ENCODE data around the gene CSTB. TPM values are rescaled to one million over a fixed set of nuclear protein-coding genes. Genes with fewer than 3 reads are reported as not detected.

CSTB gene
- total RNA-seq, 2 donors from 2014 or later = 13.3 to 34.7 TPM

- 47% methylated on average over 15 of the region's 15 CpGs for WGBS
- no peaks in the 10 kb centered on the region for H3K9me3 ChIP-seq
- DNase-seq (ENCODE audit: low spot score) = no peak
- no peaks in the 10 kb centered on the region for H3K27me3 ChIP-seq (replicated peaks; ENCODE audit: insufficient read depth)
- TF ChIP-seq POLR2A (IDR thresholded peaks at IDR 0.05) (no peak), POLR2AphosphoS5 (IDR thresholded peaks at IDR 0.05) (no peak), CTCF (IDR thresholded peaks at IDR 0.05) (no peak)
- peaks cover 17% of the 10 kb centered on the region for H3K4me1 ChIP-seq (replicated peaks)
- H3K4me3 ChIP-seq = no peak overlapping the region
- intact Hi-C loops (cut with DNase I) = no loop called here
- H3K36me3 ChIP-seq = no peaks in the 10 kb centered on the region
- peak overlapping the region; percentile 68 to 75 for H3K27ac ChIP-seq
These were observed 42.5 kb downstream of the CSTB start for GRCh38 chr21:43733529-43734071.

DNA sequence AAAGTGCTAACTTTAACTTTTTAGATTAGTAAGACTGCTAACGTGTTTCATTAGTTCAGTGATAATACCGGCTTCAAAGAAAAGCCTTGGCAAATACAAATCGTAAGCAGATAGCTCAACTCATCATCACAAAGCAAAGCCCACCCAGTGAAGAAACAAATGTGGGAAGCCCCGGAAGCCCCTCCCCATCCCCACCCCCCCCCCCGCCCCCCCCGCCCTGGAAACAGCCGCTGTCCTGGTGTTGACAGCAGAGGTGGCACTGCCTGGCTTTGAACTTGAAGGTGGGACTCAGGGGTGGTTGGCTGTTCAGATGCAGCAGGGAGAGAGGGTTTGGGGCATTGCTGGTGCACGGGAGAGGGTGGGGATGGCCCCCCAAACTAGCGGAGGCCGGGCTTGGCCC, 43.0 kb downstream of the CSTB start:
- no peak overlapping the region for H3K4me3 ChIP-seq
- DNase-seq (ENCODE audit: low spot score) = no peak
- WGBS = 47% methylated on average over 10 of the region's 10 CpGs
- intact Hi-C loops (cut with DNase I) = no loop called here
- H3K27ac ChIP-seq = no peak overlapping the region
- no peaks in the 10 kb centered on the region for H3K9me3 ChIP-seq
- peaks cover 22% of the 10 kb centered on the region for H3K4me1 ChIP-seq (replicated peaks)
- TF ChIP-seq POLR2A (IDR thresholded peaks at IDR 0.05) (no peak), POLR2AphosphoS5 (IDR thresholded peaks at IDR 0.05) (no peak), CTCF (IDR thresholded peaks at IDR 0.05) (no peak)
- H3K27me3 ChIP-seq (replicated peaks; ENCODE audit: insufficient read depth) = no peaks in the 10 kb centered on the region
- no peaks in the 10 kb centered on the region for H3K36me3 ChIP-seq

GRCh38 chr21:43731891-43732711, 44.0 kb downstream of the CSTB start:
- H3K4me3 ChIP-seq = no peak overlapping the region
- peaks cover 32% of the 10 kb centered on the region for H3K4me1 ChIP-seq (replicated peaks)
- H3K27me3 ChIP-seq (replicated peaks; ENCODE audit: insufficient read depth) = no peaks in the 10 kb centered on the region
- DNase-seq (ENCODE audit: low spot score) = no peak
- TF ChIP-seq POLR2A (IDR thresholded peaks at IDR 0.05) (no peak), CTCF (IDR thresholded peaks at IDR 0.05) (no peak), POLR2AphosphoS5 (IDR thresholded peaks at IDR 0.05) (no peak)
- intact Hi-C loops (cut with DNase I) = no loop called here
- no peaks in the 10 kb centered on the region for H3K36me3 ChIP-seq
- H3K9me3 ChIP-seq = no peaks in the 10 kb centered on the region
- H3K27ac ChIP-seq = no peak overlapping the region
- 68% methylated on average over 23 of the region's 23 CpGs for WGBS

DNA sequence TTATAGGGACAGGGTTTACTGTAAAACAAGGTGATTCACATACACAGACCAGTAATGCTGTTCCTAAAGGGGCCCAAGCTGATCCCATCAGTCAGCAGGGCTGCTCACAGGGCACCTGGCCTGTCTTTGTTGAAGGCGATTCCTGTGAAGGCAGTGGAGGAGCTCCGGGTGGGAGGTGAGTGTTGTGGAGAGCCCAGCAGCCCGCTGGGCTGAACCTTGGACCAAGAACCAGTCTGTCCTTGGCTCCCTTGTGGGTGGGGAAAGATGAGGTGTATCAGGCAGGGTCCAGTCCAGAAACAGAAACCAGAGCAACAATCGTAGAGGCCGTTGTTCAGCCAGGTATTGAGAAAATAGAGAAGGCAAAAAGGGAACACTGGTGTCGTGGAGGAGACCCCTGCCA, 44.6 kb downstream of the CSTB start:
- Histone ChIP-seq H3K4me3 (no peak overlapping the region), H3K9me3 (no peaks in the 10 kb centered on the region), H3K27me3 (replicated peaks; ENCODE audit: insufficient read depth) (no peaks in the 10 kb centered on the region), H3K4me1 (replicated peaks) (peaks cover 36% of the 10 kb centered on the region), H3K36me3 (no peaks in the 10 kb centered on the region), H3K27ac (no peak overlapping the region)
- intact Hi-C loops (cut with DNase I) = no loop called here
- TF ChIP-seq POLR2A (IDR thresholded peaks at IDR 0.05) (no peak), CTCF (IDR thresholded peaks at IDR 0.05) (no peak), POLR2AphosphoS5 (IDR thresholded peaks at IDR 0.05) (no peak)
- DNase-seq (ENCODE audit: low spot score) = no peak
- WGBS = 76% methylated on average over 6 of the region's 6 CpGs
